ENCODE measurements around the gene ZNF181.
"Not testable (repeated sequence)": the region's sequence is repeated elsewhere in the genome, so short reads cannot be mapped to it uniquely, and the experiment has no call there.

ZNF181 gene

DNA sequence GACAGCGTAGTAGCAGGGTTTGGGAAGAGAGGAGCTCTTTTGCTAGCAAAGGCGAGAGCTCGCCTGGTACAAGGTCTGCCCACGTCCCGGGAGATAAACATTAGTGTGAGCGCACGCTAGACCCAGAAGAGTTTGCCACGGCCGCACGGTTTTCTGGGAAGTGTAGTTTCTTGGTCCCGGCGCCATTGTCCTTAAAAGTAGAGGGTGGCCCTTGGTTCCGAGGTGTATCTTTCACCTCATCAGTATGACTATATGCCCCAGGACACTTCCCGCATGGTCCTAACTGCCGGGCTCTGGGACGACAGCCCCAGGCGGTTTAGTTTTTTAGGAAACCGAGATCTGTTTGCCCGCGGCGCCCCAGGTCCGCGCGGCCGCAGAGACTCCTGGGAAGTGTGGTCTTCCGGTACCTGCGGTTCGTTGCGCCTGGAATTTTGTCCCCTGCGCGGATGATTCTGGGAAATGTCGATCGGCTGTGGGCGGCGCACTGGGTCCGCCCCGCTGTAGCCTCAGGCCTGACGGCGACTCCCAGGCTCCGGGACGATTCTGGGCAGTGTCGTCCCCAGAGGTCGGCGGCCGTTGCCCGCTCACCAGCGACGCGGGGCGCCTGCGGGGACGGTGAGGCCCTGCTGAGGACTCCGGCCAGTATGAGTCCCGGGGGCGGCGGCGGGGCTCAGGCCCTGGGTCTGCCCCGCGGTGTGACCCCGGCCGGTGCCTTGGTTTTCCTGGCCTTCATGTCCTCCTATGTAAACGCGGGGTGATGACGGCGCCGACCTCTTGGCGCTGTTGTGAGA is at the start of gene ZNF181:
ZNF181 (plus strand) TSS at position 498 of the 791 bp plus-strand sequence. CDS start 795 bp downstream, outside the sequence.
- peak; percentile 65 to 69 for DNase-seq (ENCODE audit: low read depth in 2 of 2, low spot score in 1 of 2)

GRCh38 chr19:34685266-34685665 is 48.8 kb upstream of the ZNF181 start:
- DNase-seq (ENCODE audit: low read depth in 2 of 2, low spot score in 1 of 2), result not testable (repeated sequence)

DNA sequence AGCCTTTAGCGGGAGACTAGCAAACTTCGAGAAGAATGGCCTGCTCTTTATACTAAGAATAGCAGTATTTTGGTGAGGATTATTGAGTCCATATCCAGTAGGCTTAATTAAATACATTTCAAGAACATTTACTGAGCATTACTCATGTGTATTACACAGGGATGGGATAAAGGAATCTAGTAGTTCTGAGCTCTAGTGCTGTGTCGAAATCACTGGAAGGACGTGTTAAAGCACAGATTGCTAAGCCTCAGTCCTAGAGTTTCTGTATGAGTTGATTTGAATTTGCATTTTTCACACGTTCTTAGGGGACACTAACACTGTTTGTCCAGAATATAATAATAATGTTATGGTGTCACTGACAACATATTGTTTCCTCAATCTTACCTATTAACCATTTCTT is 47.6 kb upstream of the ZNF181 start:
- no peak for DNase-seq (ENCODE audit: low read depth in 2 of 2, low spot score in 1 of 2)

DNA sequence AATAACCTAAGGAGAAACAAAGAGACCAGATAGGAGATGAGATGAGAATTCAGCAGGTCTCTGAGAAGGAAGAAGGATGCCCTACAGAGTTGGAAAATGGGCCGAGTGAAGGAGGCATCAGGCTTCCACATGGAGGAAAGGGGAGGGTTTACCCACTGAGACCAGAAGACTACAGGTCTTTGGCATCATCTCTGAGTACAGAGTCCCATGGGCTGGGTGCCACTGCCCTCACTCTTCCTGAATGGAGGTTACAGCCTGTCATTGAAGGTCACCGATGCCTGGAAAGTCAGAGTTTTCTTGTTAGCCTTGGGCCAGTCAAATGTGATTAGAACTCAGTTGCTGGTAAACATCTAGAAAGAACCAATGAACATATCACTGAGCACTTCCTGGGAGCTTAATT is 46.7 kb upstream of the ZNF181 start:
- DNase-seq (ENCODE audit: low read depth in 2 of 2, low spot score in 1 of 2), result no peak

DNA sequence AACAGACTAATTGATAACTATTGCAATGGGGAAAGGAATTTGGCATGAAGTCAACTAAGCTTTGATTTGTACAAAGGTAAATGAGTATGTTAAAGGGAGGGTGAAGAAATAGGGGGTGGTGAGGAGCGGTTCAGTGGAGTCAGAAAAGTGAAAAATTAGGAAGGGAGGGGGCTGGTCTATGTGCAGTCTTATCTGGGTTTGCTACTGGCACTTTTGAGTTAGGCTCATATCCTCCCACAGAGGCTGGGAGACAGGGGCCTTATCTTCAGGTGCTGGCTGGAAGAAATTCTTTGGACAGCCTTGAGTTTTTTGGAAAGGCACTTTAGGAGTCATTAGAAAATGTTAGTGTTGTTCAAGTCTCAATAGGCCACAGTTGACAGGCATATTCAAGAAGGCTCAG is 45.5 kb upstream of the ZNF181 start:
- DNase-seq (ENCODE audit: low read depth in 2 of 2, low spot score in 1 of 2), result no peak

GRCh38 chr19:34690372-34690771 is 43.7 kb upstream of the ZNF181 start:
- DNase-seq (ENCODE audit: low read depth in 2 of 2, low spot score in 1 of 2), result no peak

- no peak for DNase-seq (ENCODE audit: low read depth in 2 of 2, low spot score in 1 of 2)
Measured at GRCh38 chr19:34692549-34692948, 41.5 kb upstream of the ZNF181 start.

- no peak for DNase-seq (ENCODE audit: low read depth in 2 of 2, low spot score in 1 of 2)
Measured at GRCh38 chr19:34707661-34708060, 26.4 kb upstream of the ZNF181 start.

- DNase-seq (ENCODE audit: low read depth in 2 of 2, low spot score in 1 of 2), result no peak
Measured at GRCh38 chr19:34711890-34712289, 22.2 kb upstream of the ZNF181 start.

- DNase-seq (ENCODE audit: low read depth in 2 of 2, low spot score in 1 of 2), result peak; percentile 11 to 13
Measured at GRCh38 chr19:34712395-34713261, 21.4 kb upstream of the ZNF181 start.

DNA sequence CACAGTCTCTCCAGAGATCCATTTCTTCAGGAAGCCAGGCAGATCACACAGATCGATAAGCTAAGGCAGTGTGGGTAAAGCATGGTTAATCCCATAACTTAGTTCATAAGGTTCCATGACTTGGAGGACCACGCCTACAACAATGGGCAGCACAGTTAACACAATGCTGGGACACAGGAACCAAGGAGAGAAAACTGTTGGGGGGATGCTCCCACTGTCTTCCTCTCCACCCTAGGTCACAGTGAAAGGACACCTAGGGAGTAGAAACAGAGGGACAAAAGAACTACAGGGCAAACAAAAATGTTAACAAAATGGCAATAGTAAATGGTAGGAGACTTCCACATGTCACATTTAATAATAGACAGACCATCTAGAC is 20.8 kb upstream of the ZNF181 start:
- DNase-seq (ENCODE audit: low read depth in 2 of 2, low spot score in 1 of 2), result no peak

DNA sequence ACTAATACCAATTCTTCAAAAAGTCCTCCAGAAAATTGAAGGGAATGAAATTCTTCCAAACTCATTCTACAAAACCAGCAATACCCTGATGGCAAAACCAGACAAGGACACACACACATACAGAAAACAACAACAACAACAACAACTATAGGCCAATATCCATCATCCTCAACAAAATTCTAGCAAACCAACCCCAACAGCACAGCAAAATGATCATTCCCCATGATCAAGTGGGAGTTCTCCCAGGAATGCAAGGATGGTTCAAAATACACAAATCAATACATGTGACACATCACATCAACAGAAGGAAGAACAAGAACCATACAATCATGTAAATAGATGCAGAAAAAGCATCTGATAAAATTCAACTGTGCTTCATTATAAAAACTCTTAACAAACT is 18.7 kb upstream of the ZNF181 start:
- DNase-seq (ENCODE audit: low read depth in 2 of 2, low spot score in 1 of 2), result no peak

- no peak for DNase-seq (ENCODE audit: low read depth in 2 of 2, low spot score in 1 of 2)
Measured at GRCh38 chr19:34722353-34722752, 11.7 kb upstream of the ZNF181 start.

- no peak for DNase-seq (ENCODE audit: low read depth in 2 of 2, low spot score in 1 of 2)
Measured at GRCh38 chr19:34725400-34725799, 8.6 kb upstream of the ZNF181 start.

- DNase-seq (ENCODE audit: low read depth in 2 of 2, low spot score in 1 of 2), result no peak
Measured at GRCh38 chr19:34731019-34731829, 2.8 kb upstream of the ZNF181 start.

- DNase-seq (ENCODE audit: low read depth in 2 of 2, low spot score in 1 of 2), result no peak
Measured at GRCh38 chr19:34731964-34732363, 2.1 kb upstream of the ZNF181 start.

DNA sequence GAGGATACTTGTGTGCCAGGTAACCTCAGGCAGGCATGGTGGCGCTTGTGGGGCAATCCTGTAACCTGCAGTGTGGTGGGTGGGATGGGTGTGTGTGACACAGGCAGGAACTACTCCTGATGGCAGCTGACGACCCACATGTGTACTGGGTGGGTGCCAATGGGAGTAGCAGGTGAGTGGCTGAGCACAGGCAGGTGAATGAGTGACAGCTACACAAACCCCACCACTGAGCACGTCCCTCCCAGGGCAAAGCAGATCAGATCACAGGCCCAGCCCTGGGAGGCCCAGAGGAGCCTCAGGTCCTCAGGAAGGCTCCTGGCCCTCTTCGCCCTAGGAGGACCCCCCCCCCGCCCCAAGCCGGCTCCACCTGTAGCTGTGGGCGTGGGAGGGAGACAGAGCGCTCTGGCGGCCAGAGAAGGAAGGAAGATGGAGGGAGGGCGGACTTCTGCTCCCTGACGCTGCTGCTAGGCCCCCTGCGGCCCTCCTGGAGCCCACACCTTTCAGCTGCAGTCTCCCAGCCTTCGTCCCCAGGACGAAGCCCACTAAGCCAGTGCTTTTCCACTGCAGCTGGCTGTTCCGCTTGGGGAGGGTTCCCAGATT is 1.3 kb upstream of the ZNF181 start:
- DNase-seq (ENCODE audit: low read depth in 2 of 2, low spot score in 1 of 2), result no peak

GRCh38 chr19:34733266-34733745 is 737 bp upstream of the ZNF181 start:
- no peak for DNase-seq (ENCODE audit: low read depth in 2 of 2, low spot score in 1 of 2)

DNA sequence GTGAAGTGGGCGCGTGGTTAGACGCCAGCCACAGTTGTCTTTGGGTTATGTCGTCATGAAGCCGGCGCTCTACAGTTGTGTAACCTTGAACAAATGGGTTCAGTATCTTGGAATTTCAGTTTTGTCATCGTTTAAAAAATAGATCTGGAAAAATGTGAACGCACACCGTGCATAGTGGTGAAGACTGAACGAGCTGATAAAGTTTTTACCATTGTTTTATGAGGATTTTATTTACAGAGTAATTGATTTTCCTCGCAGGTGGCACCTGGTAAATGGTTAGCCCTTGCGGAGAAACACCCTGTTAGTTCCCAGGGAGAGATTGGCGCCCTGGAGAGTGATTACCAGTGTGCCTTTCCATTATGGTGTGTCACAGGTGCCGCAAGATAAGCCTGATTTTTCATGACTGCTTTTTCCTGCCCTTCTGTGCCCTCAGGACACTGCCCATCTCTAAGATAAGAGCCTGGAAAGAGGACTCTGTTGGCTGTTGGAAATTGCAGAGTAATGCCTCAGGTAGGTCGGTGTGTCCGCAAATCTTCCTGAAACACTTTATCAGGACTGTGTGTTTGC is 577 bp downstream of the ZNF181 start:
- DNase-seq (ENCODE audit: low read depth in 2 of 2, low spot score in 1 of 2), result no peak

GRCh38 chr19:34744896-34745690 is 11.1 kb downstream of the ZNF181 start:
- DNase-seq (ENCODE audit: low read depth in 2 of 2, low spot score in 1 of 2), result no peak

All from stimulated activated CD8-positive, alpha-beta memory T cell treated with anti-CD3 and anti-CD28 coated beads, Interleukin-4, amount 100 ng/mL, for 4 hours (primary cell).